ENCODE data around the gene TMEM117.

Gene TMEM117

DNA sequence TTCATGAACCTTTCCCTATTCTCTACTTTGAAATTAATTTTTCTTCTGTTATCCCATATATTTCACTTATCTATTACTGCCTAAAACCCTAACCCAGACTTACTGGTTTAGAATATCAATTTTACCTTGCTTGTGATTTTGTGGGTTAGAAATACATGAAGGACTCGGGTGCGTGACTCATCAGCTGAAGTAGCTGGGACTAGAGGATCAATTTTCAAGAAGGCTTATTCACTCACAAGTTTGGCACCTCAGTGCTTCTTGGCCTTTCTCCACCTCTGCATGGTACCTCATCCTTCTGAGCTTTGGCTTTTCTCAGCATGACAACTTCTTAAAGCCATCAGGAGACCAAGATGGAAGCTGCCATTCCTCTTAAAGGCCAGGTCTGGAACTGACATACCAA is 57.8 kb downstream of the TMEM117 start:
- no peak overlapping the region for H3K4ac ChIP-seq (ENCODE audit: low read depth, low read length)
- no peaks in the 10 kb centered on the region for H3K79me1 ChIP-seq (ENCODE audit: low read length)
- H2BK5ac ChIP-seq (ENCODE audit: low read depth, low read length, poor library complexity): no peak overlapping the region
- H3K9ac ChIP-seq (ENCODE audit: low read length): no peak overlapping the region
- no peak for DNase-seq
- no peak overlapping the region for H2AK5ac ChIP-seq (ENCODE audit: low read length)
- H3K23ac ChIP-seq (ENCODE audit: low read length): no peak overlapping the region
- no peaks in the 10 kb centered on the region for H3K4me1 ChIP-seq (ENCODE audit: control insufficient read depth in 1 of 2, insufficient read depth in 2 of 2, low read length in 2 of 2)
- no peak overlapping the region for H3K18ac ChIP-seq (ENCODE audit: low read length)
- H2BK120ac ChIP-seq (ENCODE audit: insufficient read depth, low read length, poor library complexity): no peak overlapping the region
- no peak overlapping the region for H2AFZ ChIP-seq (ENCODE audit: insufficient read depth, low read length, poor library complexity)
- no peaks in the 10 kb centered on the region for H3K79me2 ChIP-seq (ENCODE audit: control insufficient read depth, insufficient read depth, low read length, poor library complexity)
- no peak overlapping the region for H3K27ac ChIP-seq (ENCODE audit: low read depth, low read length)
- H2BK12ac ChIP-seq (ENCODE audit: low read length): no peak overlapping the region
- no peaks in the 10 kb centered on the region for H3K27me3 ChIP-seq (ENCODE audit: insufficient read depth, low read length)
- H4K8ac ChIP-seq (ENCODE audit: low read depth, low read length): no peak overlapping the region
- no CpG with 5 or more reads among the region's 2 CpGs for WGBS (ENCODE audit: extremely low coverage, insufficient coverage, insufficient read length)
- no peak overlapping the region for H3K14ac ChIP-seq (ENCODE audit: low read length)
- H3K4me3 ChIP-seq (ENCODE audit: low read depth, low read length): no peak overlapping the region
- no peaks in the 10 kb centered on the region for H3K36me3 ChIP-seq (ENCODE audit: control insufficient read depth in 1 of 2, insufficient read depth in 2 of 2, low read length in 2 of 2)
- no peak overlapping the region for H3K4me2 ChIP-seq (ENCODE audit: low read length)
- H3K9me3 ChIP-seq (ENCODE audit: insufficient read depth, low read depth, low read length): no peaks in the 10 kb centered on the region
- H4K91ac ChIP-seq (ENCODE audit: low read depth, low read length): no peak overlapping the region
- H4K12ac ChIP-seq (ENCODE audit: low read depth, low read length): no peak overlapping the region

DNA sequence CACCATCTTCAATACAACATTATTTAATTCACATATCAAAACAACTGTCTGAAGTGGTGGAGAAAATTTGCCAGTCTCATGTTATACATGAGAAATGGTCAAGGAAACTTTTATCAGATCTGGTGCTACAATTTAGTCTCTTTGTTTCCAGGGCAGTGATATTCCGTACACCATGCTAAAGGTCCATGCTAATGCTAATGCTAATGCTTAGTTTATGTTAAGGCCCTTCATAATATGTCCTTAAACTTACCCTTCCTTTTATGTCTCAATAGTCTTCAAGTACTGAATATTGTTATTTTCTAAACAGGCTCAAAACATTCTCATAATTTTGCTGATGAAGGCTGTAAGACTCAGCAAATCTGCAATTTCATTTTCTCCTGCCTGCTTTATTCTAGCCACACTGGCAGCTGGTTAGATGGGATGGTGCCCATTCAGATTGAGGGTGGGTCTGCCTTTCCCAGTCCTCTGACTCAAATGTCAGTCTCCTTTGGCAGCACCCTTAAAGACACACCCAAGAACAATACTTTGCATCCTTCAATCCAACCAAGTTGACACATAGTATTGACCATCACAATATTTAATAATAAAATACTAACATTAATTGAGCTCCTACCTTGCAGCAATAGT is 59.8 kb downstream of the TMEM117 start:
- H3K4me2 ChIP-seq (ENCODE audit: low read length): no peak overlapping the region
- H2AFZ ChIP-seq (ENCODE audit: insufficient read depth, low read length, poor library complexity): no peak overlapping the region
- no peaks in the 10 kb centered on the region for H3K27me3 ChIP-seq (ENCODE audit: insufficient read depth, low read length)
- no peak overlapping the region for H2BK12ac ChIP-seq (ENCODE audit: low read length)
- no peak overlapping the region for H4K12ac ChIP-seq (ENCODE audit: low read depth, low read length)
- H3K14ac ChIP-seq (ENCODE audit: low read length): no peak overlapping the region
- no CpG with 5 or more reads among the region's 1 CpG for WGBS (ENCODE audit: extremely low coverage, insufficient coverage, insufficient read length)
- DNase-seq: no peak
- no peaks in the 10 kb centered on the region for H3K79me1 ChIP-seq (ENCODE audit: low read length)
- no peak overlapping the region for H2AK5ac ChIP-seq (ENCODE audit: low read length)
- no peak overlapping the region for H2BK120ac ChIP-seq (ENCODE audit: insufficient read depth, low read length, poor library complexity)
- no peak overlapping the region for H3K9ac ChIP-seq (ENCODE audit: low read length)
- no peak overlapping the region for H2BK5ac ChIP-seq (ENCODE audit: low read depth, low read length, poor library complexity)
- no peak overlapping the region for H3K18ac ChIP-seq (ENCODE audit: low read length)
- no peaks in the 10 kb centered on the region for H3K9me3 ChIP-seq (ENCODE audit: insufficient read depth, low read depth, low read length)
- H4K8ac ChIP-seq (ENCODE audit: low read depth, low read length): no peak overlapping the region
- no peaks in the 10 kb centered on the region for H3K36me3 ChIP-seq (ENCODE audit: control insufficient read depth in 1 of 2, insufficient read depth in 2 of 2, low read length in 2 of 2)
- H3K4me3 ChIP-seq (ENCODE audit: low read depth, low read length): no peak overlapping the region
- H4K91ac ChIP-seq (ENCODE audit: low read depth, low read length): no peak overlapping the region
- H3K79me2 ChIP-seq (ENCODE audit: control insufficient read depth, insufficient read depth, low read length, poor library complexity): no peaks in the 10 kb centered on the region
- H3K27ac ChIP-seq (ENCODE audit: low read depth, low read length): no peak overlapping the region
- H3K4ac ChIP-seq (ENCODE audit: low read depth, low read length): no peak overlapping the region
- no peak overlapping the region for H3K23ac ChIP-seq (ENCODE audit: low read length)
- H3K4me1 ChIP-seq (ENCODE audit: control insufficient read depth in 1 of 2, insufficient read depth in 2 of 2, low read length in 2 of 2): no peaks in the 10 kb centered on the region

DNA sequence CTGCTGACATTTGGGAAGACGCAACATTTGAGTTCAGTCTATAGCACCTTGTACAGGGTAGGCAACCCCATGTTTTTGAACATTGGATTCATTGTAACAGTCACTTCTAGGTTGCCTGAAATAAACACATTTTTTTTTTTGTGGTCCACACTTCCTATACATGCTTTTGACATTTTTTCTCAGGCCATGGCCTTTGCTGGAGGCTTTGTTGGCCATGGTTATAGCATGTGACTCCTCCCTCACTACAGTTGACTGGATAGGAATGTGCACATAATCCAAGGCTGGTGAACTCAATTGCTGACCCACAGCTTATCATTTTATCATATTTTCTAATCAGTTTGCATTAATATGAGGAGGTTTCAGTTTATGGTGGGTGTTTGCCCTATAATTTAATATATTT is 60.6 kb downstream of the TMEM117 start:
- Histone ChIP-seq H3K14ac (ENCODE audit: low read length) (no peak overlapping the region), H3K9me3 (ENCODE audit: insufficient read depth, low read depth, low read length) (no peaks in the 10 kb centered on the region), H4K91ac (ENCODE audit: low read depth, low read length) (no peak overlapping the region), H3K27ac (ENCODE audit: low read depth, low read length) (no peak overlapping the region), H3K4me1 (ENCODE audit: control insufficient read depth in 1 of 2, insufficient read depth in 2 of 2, low read length in 2 of 2) (no peaks in the 10 kb centered on the region), H2AFZ (ENCODE audit: insufficient read depth, low read length, poor library complexity) (no peak overlapping the region), H4K8ac (ENCODE audit: low read depth, low read length) (no peak overlapping the region), H3K79me2 (ENCODE audit: control insufficient read depth, insufficient read depth, low read length, poor library complexity) (no peaks in the 10 kb centered on the region), H3K4me3 (ENCODE audit: low read depth, low read length) (no peak overlapping the region), H3K9ac (ENCODE audit: low read length) (no peak overlapping the region), H2BK120ac (ENCODE audit: insufficient read depth, low read length, poor library complexity) (no peak overlapping the region), H3K27me3 (ENCODE audit: insufficient read depth, low read length) (no peaks in the 10 kb centered on the region), H2BK12ac (ENCODE audit: low read length) (no peak overlapping the region), H3K23ac (ENCODE audit: low read length) (no peak overlapping the region), H2BK5ac (ENCODE audit: low read depth, low read length, poor library complexity) (no peak overlapping the region), H3K4ac (ENCODE audit: low read depth, low read length) (no peak overlapping the region), H3K4me2 (ENCODE audit: low read length) (no peak overlapping the region), H3K36me3 (ENCODE audit: control insufficient read depth in 1 of 2, insufficient read depth in 2 of 2, low read length in 2 of 2) (no peaks in the 10 kb centered on the region), H2AK5ac (ENCODE audit: low read length) (no peak overlapping the region), H3K79me1 (ENCODE audit: low read length) (no peaks in the 10 kb centered on the region), H3K18ac (ENCODE audit: low read length) (no peak overlapping the region), H4K12ac (ENCODE audit: low read depth, low read length) (no peak overlapping the region)
- no peak for DNase-seq
- no CpG with 5 or more reads among the region's 1 CpG for WGBS (ENCODE audit: extremely low coverage, insufficient coverage, insufficient read length)

DNA sequence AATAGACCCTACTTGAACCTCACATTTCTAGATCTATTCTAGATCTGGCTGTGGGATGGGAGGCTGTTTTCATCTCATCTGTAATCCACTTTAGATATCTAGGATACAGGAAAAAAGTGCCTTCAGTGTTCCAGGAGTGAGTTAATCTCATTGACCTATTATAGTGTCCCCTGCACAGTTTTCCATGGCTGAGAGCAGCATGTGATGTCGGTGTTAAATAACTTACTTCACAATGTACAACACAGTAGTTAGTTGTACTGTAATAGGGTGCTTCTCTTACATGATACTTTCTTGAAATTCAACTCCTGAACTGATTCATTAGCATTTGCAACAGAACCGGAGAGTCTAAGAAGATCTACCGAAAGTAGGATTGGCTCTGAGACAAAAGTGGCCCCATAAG is 62.6 kb downstream of the TMEM117 start:
- Histone ChIP-seq H2BK5ac (ENCODE audit: low read depth, low read length, poor library complexity) (no peak overlapping the region), H3K4me3 (ENCODE audit: low read depth, low read length) (no peak overlapping the region), H2BK12ac (ENCODE audit: low read length) (no peak overlapping the region), H3K9me3 (ENCODE audit: insufficient read depth, low read depth, low read length) (no peaks in the 10 kb centered on the region), H2AFZ (ENCODE audit: insufficient read depth, low read length, poor library complexity) (no peak overlapping the region), H3K27me3 (ENCODE audit: insufficient read depth, low read length) (no peaks in the 10 kb centered on the region), H4K8ac (ENCODE audit: low read depth, low read length) (no peak overlapping the region), H2AK5ac (ENCODE audit: low read length) (no peak overlapping the region), H3K79me2 (ENCODE audit: control insufficient read depth, insufficient read depth, low read length, poor library complexity) (no peaks in the 10 kb centered on the region), H3K4me1 (ENCODE audit: control insufficient read depth in 1 of 2, insufficient read depth in 2 of 2, low read length in 2 of 2) (no peaks in the 10 kb centered on the region), H3K18ac (ENCODE audit: low read length) (no peak overlapping the region), H3K23ac (ENCODE audit: low read length) (no peak overlapping the region), H3K9ac (ENCODE audit: low read length) (no peak overlapping the region), H4K91ac (ENCODE audit: low read depth, low read length) (no peak overlapping the region), H3K27ac (ENCODE audit: low read depth, low read length) (no peak overlapping the region), H3K4me2 (ENCODE audit: low read length) (no peak overlapping the region), H3K14ac (ENCODE audit: low read length) (no peak overlapping the region), H3K36me3 (ENCODE audit: control insufficient read depth in 1 of 2, insufficient read depth in 2 of 2, low read length in 2 of 2) (no peaks in the 10 kb centered on the region), H2BK120ac (ENCODE audit: insufficient read depth, low read length, poor library complexity) (no peak overlapping the region), H4K12ac (ENCODE audit: low read depth, low read length) (no peak overlapping the region), H3K4ac (ENCODE audit: low read depth, low read length) (no peak overlapping the region), H3K79me1 (ENCODE audit: low read length) (no peaks in the 10 kb centered on the region)
- DNase-seq: no peak
- WGBS (ENCODE audit: extremely low coverage, insufficient coverage, insufficient read length): no CpG with 5 or more reads among the region's 3 CpGs

Measured in trophoblast cell (in vitro differentiated cells and primary cell).